Measurements from ENCODE around the gene YPEL2.

- TF ChIP-seq POLR2A (IDR thresholded peaks at IDR 0.05) (no peak), CTCF (IDR thresholded peaks at IDR 0.05) (no peak)
Observed at GRCh38 chr17:59355702-59356325, 24.4 kb downstream of the YPEL2 start.

Data from Peyer's patch (tissue), 4 donors.